IMR-90 (cell line): ENCODE data around the gene MCRS1. TPM values are rescaled to one million over a fixed set of nuclear protein-coding genes. Genes with fewer than 3 reads are reported as not detected.

Source experiments
- ATAC-seq: fragments of 200-7000 bp; cut with Tn5 transposase; 2 replicates; pipeline ENCODE4 v1.9.1; 2020; ENCODE audit warnings: low read depth, mild to moderate bottlenecking, moderate library complexity
- BruUV-seq: library from RNA; stranded (reverse); fragments of 400-500 nt; replicated peaks from 2 replicates; lab custom pipeline; 2021; lab: Mats Ljungman, UMichigan
- CTCF ChIA-PET: fragments of 300-600 bp; formaldehyde crosslinking; extraction: SDS; loops from one replicate; lab custom pipeline; 2021; ENCODE audit warnings: antibody characterized with exemption; lab: Yijun Ruan, JAX
- POLR2A ChIA-PET: fragments of 300-600 bp; sonication (Branson Sonifier 250); formaldehyde crosslinking; loops from one replicate; lab custom pipeline; 2022; ENCODE audit warnings: antibody characterized with exemption; ENCODE audit not compliant: unreplicated experiment; lab: Charles Lee
- DNase-seq: peaks from one replicate; pipeline ENCODE4 v3.0.0; 2013
- H2AFZ ChIP-seq: replicated peaks from 2 replicates; pipeline ENCODE3; 2013; ENCODE audit warnings: low read length, mild to moderate bottlenecking; ENCODE audit not compliant: poor library complexity
- H2AK5ac ChIP-seq: 2 replicates; pipeline ENCODE4 v1.6.1; 2013; ENCODE audit warnings: low read depth, low read length, inconsistent platforms
- H2AK9ac ChIP-seq: replicated peaks from 2 replicates; pipeline ENCODE3; 2013; ENCODE audit warnings: mild to moderate bottlenecking, low read depth, low read length, moderate library complexity; ENCODE audit not compliant: poor library complexity
- H2BK120ac ChIP-seq: 2 replicates; pipeline ENCODE4 v1.6.1; 2013; ENCODE audit warnings: low read depth, low read length, inconsistent platforms
- H2BK15ac ChIP-seq: 3 replicates; pipeline ENCODE4 v1.6.1; 2013; ENCODE audit warnings: low read depth, low read length, inconsistent platforms
- H2BK20ac ChIP-seq: 2 replicates; pipeline ENCODE4 v1.6.1; 2013; ENCODE audit warnings: low read depth, mild to moderate bottlenecking, inconsistent platforms, low read length, moderate library complexity
- H2BK5ac ChIP-seq: 2 replicates; pipeline ENCODE4 v1.6.1; 2013; ENCODE audit warnings: mild to moderate bottlenecking, low read depth, low read length, inconsistent platforms; ENCODE audit not compliant: poor library complexity, severe bottlenecking
- H3K14ac ChIP-seq: replicated peaks from 2 replicates; pipeline ENCODE4 v1.6.1; 2013; ENCODE audit warnings: low read depth, low read length, inconsistent platforms
- H3K18ac ChIP-seq: 2 replicates; pipeline ENCODE4 v1.6.1; 2013; ENCODE audit warnings: low read depth, low read length, control low read depth
- H3K23ac ChIP-seq: 2 replicates; pipeline ENCODE4 v1.6.1; 2013; ENCODE audit warnings: low read depth, low read length, inconsistent platforms
- H3K27ac ChIP-seq: 2 replicates; pipeline ENCODE4 v1.5.1; 2013; ENCODE audit warnings: mild to moderate bottlenecking, control low read depth, low read length; ENCODE audit not compliant: insufficient read depth
- H3K27me3 ChIP-seq: 2 replicates; pipeline ENCODE4 v1.6.1; 2013; ENCODE audit warnings: low read length; ENCODE audit not compliant: control insufficient read depth, insufficient read depth
- H3K36me3 ChIP-seq: 2 replicates; pipeline ENCODE4 v1.6.1; 2013; ENCODE audit warnings: low read length, mixed read lengths; ENCODE audit not compliant: control insufficient read depth, insufficient read depth
- H3K4ac ChIP-seq: 2 replicates; pipeline ENCODE4 v1.6.1; 2013; ENCODE audit warnings: low read depth, low read length, inconsistent platforms
- H3K4me1 ChIP-seq: 2 replicates; pipeline ENCODE4 v1.6.1; 2013; ENCODE audit warnings: low read length, mixed read lengths; ENCODE audit not compliant: control insufficient read depth, insufficient read depth
- H3K4me2 ChIP-seq: 2 replicates; pipeline ENCODE4 v1.6.1; 2013; ENCODE audit warnings: low read depth, mild to moderate bottlenecking, control low read depth, low read length, moderate library complexity
- H3K4me3 ChIP-seq: 2 replicates; pipeline ENCODE4 v1.5.1; 2013; ENCODE audit warnings: low read depth, mild to moderate bottlenecking, control low read depth, low read length, moderate library complexity; ENCODE audit not compliant: insufficient read depth
- H3K56ac ChIP-seq: 2 replicates; pipeline ENCODE4 v1.6.1; 2013; ENCODE audit warnings: low read length, inconsistent platforms; ENCODE audit not compliant: insufficient read depth; ENCODE audit errors: extremely low read depth
- H3K79me1 ChIP-seq, 2 experiments: 2 replicates each; pipeline ENCODE4 v1.6.1; 2013; ENCODE audit warnings: low read length in 2 of 2, inconsistent platforms in 1 of 2, low read depth in 1 of 2
- H3K9ac ChIP-seq: 2 replicates; pipeline ENCODE4 v1.6.1; 2013; ENCODE audit warnings: low read depth, low read length, control low read depth
- H3K9me1 ChIP-seq: 2 replicates; pipeline ENCODE4 v1.6.1; 2013; ENCODE audit warnings: low read length, inconsistent platforms; ENCODE audit not compliant: insufficient read depth
- H3K9me3 ChIP-seq: 2 replicates; pipeline ENCODE4 v1.6.1; 2013; ENCODE audit warnings: low read length; ENCODE audit not compliant: control insufficient read depth, insufficient read depth
- H4K20me1 ChIP-seq: 2 replicates; pipeline ENCODE4 v1.6.1; 2013; ENCODE audit warnings: low read length, inconsistent platforms; ENCODE audit not compliant: insufficient read depth
- H4K5ac ChIP-seq: 2 replicates; pipeline ENCODE4 v1.6.1; 2013; ENCODE audit warnings: mild to moderate bottlenecking, low read depth, low read length, control low read depth
- H4K8ac ChIP-seq, 2 experiments: 2 replicates each; pipeline ENCODE4 v1.6.1; 2013; ENCODE audit warnings: low read depth in 2 of 2, low read length in 2 of 2, control low read depth in 1 of 2, inconsistent platforms in 1 of 2
- H4K91ac ChIP-seq: 2 replicates; pipeline ENCODE4 v1.6.1; 2013; ENCODE audit warnings: low read depth, low read length, inconsistent platforms; ENCODE audit not compliant: insufficient read depth
- BHLHE40 ChIP-seq: fragments of 150-350 bp; IDR thresholded peaks from 2 replicates; pipeline ENCODE4 v1.6.1; 2016; ENCODE audit warnings: mild to moderate bottlenecking, low read depth, low read length
- CTCF ChIP-seq: conservative IDR thresholded peaks from 2 replicates; pipeline ENCODE4 v1.5.1; 2012; ENCODE audit warnings: mild to moderate bottlenecking, low read depth, low read length, improper control_type of control experiment
- FOS ChIP-seq: fragments of 150-350 bp; IDR thresholded peaks from 2 replicates; pipeline ENCODE4 v1.6.1; 2016; ENCODE audit warnings: low read depth, low read length
- MAFK ChIP-seq: IDR thresholded peaks from 2 replicates; pipeline ENCODE4 v1.6.1; 2012; ENCODE audit warnings: low read depth, low read length, improper control_type of control experiment
- MXI1 ChIP-seq: IDR thresholded peaks from 2 replicates; pipeline ENCODE4 v1.6.1; 2012; ENCODE audit warnings: low read depth, mild to moderate bottlenecking, low read length, moderate library complexity, borderline replicate concordance
- NFE2L2 ChIP-seq: fragments of 150-350 bp; IDR thresholded peaks from 2 replicates; pipeline ENCODE4 v1.6.1; 2016; ENCODE audit warnings: low read depth, mild to moderate bottlenecking, low read length
- POLR2A ChIP-seq: IDR thresholded peaks from 2 replicates; pipeline ENCODE4 v1.6.1; 2012; ENCODE audit warnings: mild to moderate bottlenecking, low read depth, low read length
- RAD21 ChIP-seq: IDR thresholded peaks from 2 replicates; pipeline ENCODE4 v1.6.1; 2012; ENCODE audit warnings: low read length, improper control_type of control experiment
- RFX5 ChIP-seq: IDR thresholded peaks from 2 replicates; pipeline ENCODE4 v1.8.0; 2012; ENCODE audit warnings: low read depth, mild to moderate bottlenecking, low read length, moderate library complexity
- USF2 ChIP-seq: fragments of 150-350 bp; IDR thresholded peaks from 2 replicates; pipeline ENCODE4 v1.6.1; 2017; ENCODE audit warnings: mild to moderate bottlenecking, antibody characterized with exemption, low read length, low read depth
- WGBS, 2 experiments: methylation state at CpG; one replicate each; pipeline versions ENCODE4 v1.1.5 to v1.1.7; 2013; ENCODE audit warnings: missing lambda C conversion rate in 2 of 2; ENCODE audit not compliant: insufficient read length in 1 of 2; ENCODE audit errors: extremely low coverage in 2 of 2; 5-methylcytosine and 5-hydroxymethylcytosine counted together
- dilution Hi-C: fragments of 300-500 bp; cut with HindIII; formaldehyde crosslinking; loops from one replicate; pipeline ENCODE4 v1.14.3; 2018; ENCODE audit warnings: low sequenced_read_pairs; ENCODE audit not compliant: unreplicated experiment
- in situ Hi-C: fragments of 300-500 bp; cut with MboI; formaldehyde crosslinking; loops from 3 replicates; pipeline ENCODE4 v1.14.3; 2019; ENCODE audit warnings: low sequenced_read_pairs, inconsistent platforms, mixed read lengths
- intact Hi-C: fragments of 100-400 bp; cut with micrococcal nuclease; formaldehyde crosslinking; loops from 2 replicates; pipeline ENCODE4 v1.10.0; 2022
- polyA plus RNA-seq, 3 experiments: library from polyadenylated mRNA; depleted of rRNA; stranded (reverse); fragments of >200 nt; gene quantifications; 2 replicates each; pipeline ENCODE4 v1.2.3, GENCODE V29; 2012; ENCODE audit warnings: low replicate concordance in 1 of 3
- total RNA-seq: library from RNA; depleted of rRNA; stranded (reverse); fragments of >200 nt; gene quantifications from 2 replicates; pipeline ENCODE4 v1.2.3, GENCODE V29; 2012

The MCRS1 gene
- total and polyA plus RNA-seq, 2 of the 4 experiments (the other 2 are of a cell fraction), result 72.9 to 73.2 TPM

DNA sequence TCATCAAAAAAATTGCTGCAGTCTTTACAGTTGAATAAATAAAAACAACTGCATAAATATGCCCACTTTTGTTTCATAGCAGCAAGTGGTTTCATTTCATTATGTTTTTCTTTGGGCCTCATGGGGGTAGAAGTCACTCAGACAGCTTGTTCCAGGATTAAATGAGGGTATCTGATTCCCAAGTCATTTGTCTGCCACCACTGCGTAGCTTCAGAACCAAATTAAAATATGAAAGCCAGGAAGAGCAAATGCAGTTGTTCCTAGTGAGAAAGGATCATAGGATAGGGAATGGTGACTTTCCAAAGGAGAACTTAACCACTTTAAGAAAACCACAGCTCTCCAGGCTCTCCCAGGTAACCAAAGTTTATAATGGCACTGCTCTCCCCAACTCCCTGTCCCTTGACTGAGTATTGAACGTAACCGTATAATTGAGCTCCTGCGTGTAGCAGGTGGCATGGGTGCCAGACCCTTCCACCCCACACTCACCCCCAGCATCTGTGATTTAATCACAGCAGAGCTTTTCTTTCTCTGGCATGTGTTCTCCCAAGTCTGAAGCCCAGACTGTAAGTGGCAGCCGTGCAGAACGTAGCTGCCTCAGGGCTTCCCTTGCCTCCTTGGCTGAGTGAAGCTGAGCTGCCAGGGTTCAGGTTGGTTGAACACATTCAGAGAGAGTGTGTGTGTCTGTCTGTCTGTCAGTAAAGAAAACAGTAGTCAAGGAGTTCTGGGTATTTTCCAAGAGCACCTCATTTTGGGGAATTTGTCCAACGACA, 40.4 kb downstream of the MCRS1 start:
- H4K8ac ChIP-seq, result no peak overlapping the region
- H3K9me1 ChIP-seq, result 0 out of 2 replicates have a peak, but pooled peaks cover 2% of the 10 kb centered on the region
- H2BK120ac ChIP-seq, result no peak overlapping the region
- H3K36me3 ChIP-seq, result peaks cover 32% of the 10 kb centered on the region
- H3K14ac ChIP-seq, result no peak overlapping the region
- no peaks in the 10 kb centered on the region for H3K9me3 ChIP-seq
- BruUV-seq, result no TSS peak
- H3K79me1 ChIP-seq, result no peaks in the 10 kb centered on the region
- H3K4me3 ChIP-seq, result no peak overlapping the region
- no peaks in the 10 kb centered on the region for H3K27me3 ChIP-seq
- H3K4ac ChIP-seq, result no peak overlapping the region
- ATAC-seq (no peak), DNase-seq (no peak)
- no peak overlapping the region for H4K5ac ChIP-seq
- H2AK5ac ChIP-seq, result no peak overlapping the region
- ChIA-PET POLR2A (no interaction called here), CTCF (interaction anchor here (0.6 to 1.1 kb wide), 2 partner anchors 161 to 164 kb away, joined by 3 to 6 read pairs; no protein-coding TSS in a partner anchor)
- no peak overlapping the region for H3K56ac ChIP-seq
- no peak overlapping the region for H2AFZ ChIP-seq
- H3K18ac ChIP-seq, result no peak overlapping the region
- intact Hi-C loops, result no loop called here
- no peak overlapping the region for H2BK20ac ChIP-seq
- H3K23ac ChIP-seq, result no peak overlapping the region
- in situ Hi-C loops, result no loop called here
- no peak overlapping the region for H3K27ac ChIP-seq
- WGBS, 2 experiments, result 100% methylated on average over 2 of the region's 7 CpGs; no CpG with 5 or more reads in 1 of the 2 experiments
- H4K91ac ChIP-seq, result no peak overlapping the region
- H2AK9ac ChIP-seq, result no peak overlapping the region
- TF ChIP-seq MXI1 (no peak), RFX5 (no peak), BHLHE40 (no peak), FOS (no peak), POLR2A (no peak), CTCF (no peak), RAD21 (no peak), MAFK (no peak), NFE2L2 (no peak), USF2 (no peak)
- H2BK15ac ChIP-seq, result no peak overlapping the region
- no peaks in the 10 kb centered on the region for H3K4me1 ChIP-seq
- no peak overlapping the region for H2BK5ac ChIP-seq
- dilution Hi-C loops, result no loop called here
- no peak overlapping the region for H3K4me2 ChIP-seq
- no peaks in the 10 kb centered on the region for H4K20me1 ChIP-seq
- no peak overlapping the region for H3K9ac ChIP-seq
